Measurements from ENCODE around the gene SNX20.

The SNX20 gene, protein sequence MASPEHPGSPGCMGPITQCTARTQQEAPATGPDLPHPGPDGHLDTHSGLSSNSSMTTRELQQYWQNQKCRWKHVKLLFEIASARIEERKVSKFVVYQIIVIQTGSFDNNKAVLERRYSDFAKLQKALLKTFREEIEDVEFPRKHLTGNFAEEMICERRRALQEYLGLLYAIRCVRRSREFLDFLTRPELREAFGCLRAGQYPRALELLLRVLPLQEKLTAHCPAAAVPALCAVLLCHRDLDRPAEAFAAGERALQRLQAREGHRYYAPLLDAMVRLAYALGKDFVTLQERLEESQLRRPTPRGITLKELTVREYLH

DNA sequence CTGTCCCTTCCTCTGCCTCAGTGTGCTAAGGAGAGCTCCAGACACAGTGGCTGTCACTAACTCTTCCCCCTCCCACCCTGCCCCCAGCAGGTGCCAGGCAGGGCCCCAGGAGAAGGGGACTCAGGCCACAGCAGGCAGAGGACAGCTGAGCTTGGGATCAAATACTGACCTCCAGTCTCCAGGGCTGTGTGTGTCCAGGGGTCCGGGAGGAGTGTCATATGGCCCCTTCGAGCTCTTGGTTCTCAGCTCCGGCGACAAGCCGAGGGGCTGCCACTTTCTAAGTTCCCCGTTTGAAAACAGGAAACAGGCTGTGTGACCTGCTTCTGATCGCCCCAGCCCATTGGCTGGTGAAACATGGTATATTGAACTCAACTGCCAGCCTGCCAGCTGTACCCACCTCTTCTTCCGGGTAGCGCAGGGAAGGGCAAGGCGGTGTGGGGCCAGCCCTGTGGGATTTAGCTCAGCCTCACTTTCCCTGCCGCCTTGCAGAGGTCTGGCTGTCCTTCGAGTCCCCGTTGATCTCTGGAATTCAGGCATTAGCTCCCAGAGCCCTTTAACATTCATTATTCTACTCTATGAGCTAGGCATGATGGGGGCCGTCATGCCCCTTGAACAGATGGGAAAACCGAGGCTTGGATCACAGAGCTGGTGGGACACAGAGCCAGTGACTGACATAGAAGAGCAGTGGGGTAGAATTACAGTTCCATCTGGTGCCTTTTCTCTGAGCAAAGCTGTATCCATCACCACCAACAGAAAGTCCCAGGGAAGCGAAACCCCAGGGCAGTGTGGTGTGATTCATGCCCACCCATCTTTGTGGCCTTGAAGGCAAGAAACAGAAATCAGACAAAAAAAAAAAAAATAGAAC is at the start of gene SNX20:
Gene SNX20, minus strand, starts transcription at position 292 of the 865 bp plus-strand sequence. CDS start 3,786 bp downstream, outside the sequence.
- DNase-seq (ENCODE audit: extremely low spot score, insufficient read length, low read depth): no peak
- peak; percentile 96 for FAIRE-seq

DNA sequence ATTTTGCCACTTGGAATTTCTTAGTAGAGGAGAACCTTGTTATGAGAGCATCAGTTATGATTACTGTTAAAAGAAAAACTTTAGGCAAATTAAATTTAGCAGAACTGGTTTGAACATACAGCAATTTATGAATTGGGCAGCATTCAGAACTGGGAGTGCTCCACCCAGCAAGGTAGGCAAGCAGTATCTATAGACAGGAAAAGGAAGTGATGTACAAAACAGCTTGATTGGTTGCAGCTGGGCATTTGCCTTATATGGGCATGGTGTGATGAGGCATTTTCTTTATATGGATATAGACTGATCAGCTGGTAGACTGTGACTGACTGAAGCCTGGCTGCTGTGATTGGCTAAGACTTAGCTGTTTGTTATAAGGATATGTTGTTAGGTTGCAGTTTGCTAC is 43.2 kb upstream of the SNX20 start:
- FAIRE-seq (no peak), DNase-seq (ENCODE audit: extremely low spot score, insufficient read length, low read depth) (no peak)

DNA sequence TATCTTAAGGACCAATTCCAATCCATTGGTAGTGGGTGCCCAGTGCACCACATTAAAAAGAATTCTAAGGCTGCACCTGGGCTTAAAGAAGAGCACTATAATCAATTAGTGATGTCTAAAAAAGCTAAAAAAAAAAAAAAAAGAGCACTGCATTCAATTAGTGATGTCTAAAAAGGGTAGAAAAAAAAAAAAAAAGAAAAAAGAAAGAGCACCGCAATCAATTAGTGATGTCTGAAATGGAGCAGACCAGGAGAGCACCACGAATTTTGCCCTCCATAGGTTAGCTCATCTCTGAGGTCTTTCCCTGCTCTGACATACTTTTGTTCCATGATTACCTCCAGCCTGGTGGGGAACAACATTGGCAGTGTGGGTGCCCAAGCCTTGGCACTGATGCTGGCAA is 41.8 kb upstream of the SNX20 start:
- FAIRE-seq: no peak

DNA sequence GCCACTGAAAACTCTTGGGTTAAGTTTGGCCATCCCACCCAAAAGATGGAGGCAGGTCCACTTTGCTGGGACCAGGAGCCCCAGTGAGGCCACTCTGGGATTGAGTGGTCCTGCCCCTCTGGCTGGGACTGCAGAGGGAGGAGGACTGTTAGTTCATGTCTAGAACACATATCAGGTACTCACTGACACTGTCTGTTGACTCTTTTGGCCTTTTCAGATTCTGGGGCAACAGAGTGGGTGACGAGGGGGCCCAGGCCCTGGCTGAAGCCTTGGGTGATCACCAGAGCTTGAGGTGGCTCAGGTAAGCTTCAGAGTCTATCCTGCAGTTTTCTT is 41.3 kb upstream of the SNX20 start:
- no peak for DNase-seq (ENCODE audit: extremely low spot score, insufficient read length, low read depth)
- FAIRE-seq: no peak

More for the DNA sequence above, 41.8 kb upstream of the SNX20 start:
- DNase-seq (ENCODE audit: extremely low spot score, insufficient read length, low read depth): no peak

DNA sequence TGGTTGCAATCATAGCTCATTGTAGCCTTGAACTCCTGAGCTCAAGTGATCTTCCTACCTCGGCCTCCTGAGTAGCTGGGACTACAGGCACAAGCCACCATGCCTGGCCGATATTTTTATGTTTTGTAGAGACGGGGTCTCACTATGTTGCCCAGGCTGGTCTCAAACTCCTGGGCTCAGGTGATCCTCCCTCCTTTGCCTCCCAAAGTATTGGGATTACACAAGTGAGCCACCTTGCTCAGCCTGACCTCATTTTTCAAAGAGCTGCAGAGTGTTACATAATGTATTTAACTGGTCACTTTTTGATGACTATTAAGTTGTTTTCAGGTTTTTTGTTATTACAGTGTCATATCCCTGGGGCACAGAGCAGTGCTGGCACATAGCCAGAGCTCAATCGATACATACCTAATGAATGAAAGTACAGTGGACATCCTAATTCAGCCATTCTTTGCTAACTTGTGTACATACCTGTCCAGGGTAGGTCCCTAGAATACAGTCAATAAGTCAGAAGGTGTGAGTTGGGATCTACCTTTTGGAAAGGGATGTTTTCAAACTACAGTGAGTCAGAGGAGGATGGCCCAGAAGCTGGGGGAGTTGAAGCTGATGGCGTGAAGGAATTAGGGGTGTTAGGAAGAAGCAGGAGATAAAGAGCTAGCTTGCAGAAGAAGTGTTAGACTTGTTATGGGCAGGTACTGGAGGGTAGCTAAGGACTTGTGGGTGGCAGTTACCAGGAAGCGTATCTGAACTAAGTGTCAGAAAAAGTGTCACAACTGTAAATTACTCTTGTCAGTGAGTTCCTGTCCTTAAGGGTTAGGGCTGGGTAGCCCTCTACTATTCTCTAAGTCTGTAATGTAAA is 40.7 kb upstream of the SNX20 start:
- DNase-seq (ENCODE audit: extremely low spot score, insufficient read length, low read depth): no peak
- no peak for FAIRE-seq

DNA sequence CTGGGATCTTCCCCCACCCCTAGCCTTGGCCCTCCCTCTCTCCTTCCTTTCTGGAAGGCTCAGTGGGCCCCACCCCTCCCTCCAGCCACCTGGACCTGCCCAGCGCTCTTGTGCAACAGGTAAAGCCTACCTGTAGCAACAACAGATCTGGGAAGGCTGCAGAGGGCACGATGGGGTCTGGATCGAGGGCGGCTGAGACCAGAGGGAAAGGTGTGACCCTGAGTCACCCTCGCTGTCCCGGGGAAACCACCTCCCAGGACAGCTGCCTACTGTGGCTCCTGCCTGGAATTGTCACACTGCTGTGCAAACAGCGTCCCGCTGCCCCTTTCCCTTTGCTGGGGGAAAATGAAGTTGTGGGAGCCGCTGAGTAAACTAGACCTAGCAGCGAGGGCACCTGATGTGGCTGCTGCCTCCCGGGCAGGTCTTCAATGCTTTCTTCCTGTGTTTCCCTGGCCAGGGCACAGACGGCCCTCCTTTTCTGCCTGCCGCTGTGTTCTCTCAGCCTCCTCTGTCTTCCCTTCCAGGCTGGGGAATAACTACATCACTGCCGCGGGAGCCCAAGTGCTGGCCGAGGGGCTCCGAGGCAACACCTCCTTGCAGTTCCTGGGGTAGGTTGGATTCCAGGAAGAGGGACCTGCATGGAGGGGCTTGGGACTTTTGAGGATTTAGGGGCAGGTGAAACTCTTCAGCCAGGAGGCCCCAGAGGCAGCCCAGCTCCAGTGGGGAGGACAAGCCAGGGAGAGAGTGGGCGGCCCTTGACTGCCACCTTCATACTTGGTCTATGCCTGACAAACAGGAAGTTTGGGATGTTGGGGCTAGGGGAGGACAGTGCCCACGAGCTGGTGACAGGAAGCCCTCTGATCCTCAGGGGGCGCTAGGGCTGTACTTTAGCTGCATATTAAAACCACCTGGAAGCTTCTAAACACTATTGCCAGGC is 38.6 kb upstream of the SNX20 start:
- no peak for FAIRE-seq
- no peak for DNase-seq (ENCODE audit: extremely low spot score, insufficient read length, low read depth)

DNA sequence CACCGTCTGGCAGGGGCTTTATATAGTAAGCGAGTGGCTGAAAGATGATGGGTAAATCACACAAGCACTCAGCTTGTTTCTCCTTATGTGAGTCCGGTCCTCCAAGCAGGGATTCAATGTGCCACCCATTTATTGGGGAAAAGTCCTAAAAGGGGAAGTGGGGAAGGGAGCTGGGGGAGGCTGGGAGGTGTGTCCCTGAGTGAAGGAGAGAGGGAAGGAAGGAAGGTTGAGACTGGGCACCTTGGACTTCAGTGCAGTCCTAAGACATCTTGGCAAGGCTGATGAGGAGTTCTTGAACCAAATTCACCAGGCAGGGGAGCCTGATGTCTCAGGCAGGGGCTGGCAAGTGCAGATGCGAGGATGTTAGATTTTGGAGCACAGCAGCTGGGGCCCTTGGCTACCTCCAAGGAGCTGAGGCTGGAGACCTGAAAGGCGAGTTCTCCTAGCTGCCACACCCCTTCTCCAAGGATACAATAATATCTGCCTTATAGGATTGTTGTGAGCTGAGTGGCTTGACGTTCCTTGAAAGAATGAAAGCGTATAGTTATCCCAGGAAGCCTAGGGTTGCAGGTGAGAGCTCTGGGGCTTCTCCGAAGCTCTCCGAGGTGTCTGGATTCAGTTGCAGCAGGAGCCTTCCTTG is 37.8 kb upstream of the SNX20 start:
- no peak for DNase-seq (ENCODE audit: extremely low spot score, insufficient read length, low read depth)
- FAIRE-seq: no peak

DNA sequence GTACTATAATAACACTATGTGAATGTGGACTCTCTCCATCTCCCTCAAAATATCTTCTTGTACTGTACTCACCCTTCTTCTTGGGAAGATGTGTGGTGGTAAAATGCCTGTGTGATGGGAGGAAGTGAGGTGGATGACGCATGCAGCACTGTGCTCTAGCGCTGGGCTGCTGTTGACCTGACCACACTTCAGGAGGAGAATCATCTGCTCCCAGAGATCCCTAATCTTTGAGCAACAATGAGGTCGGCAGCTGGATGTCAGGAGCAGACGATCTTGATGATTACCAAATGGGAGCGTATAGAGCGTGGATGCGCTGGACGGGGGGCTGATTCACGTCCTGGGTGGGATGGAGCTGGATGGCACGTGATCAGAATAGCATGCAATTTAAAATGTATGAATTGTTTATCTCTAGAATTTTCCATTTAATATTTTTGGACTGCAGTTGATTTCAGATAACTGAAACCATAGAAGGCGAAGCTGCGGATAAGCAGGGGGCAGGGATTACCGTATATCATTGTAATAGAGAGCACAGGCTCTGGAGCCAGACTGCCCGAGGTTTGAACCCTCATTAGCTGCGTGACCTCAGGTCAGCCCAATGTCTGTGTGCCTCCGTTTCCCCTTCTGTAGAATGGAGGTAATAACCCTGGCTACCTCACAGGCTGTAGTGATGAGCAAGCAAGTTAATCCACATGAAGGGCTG is 37.1 kb upstream of the SNX20 start:
- no peak for FAIRE-seq
- DNase-seq (ENCODE audit: extremely low spot score, insufficient read length, low read depth): no peak

DNA sequence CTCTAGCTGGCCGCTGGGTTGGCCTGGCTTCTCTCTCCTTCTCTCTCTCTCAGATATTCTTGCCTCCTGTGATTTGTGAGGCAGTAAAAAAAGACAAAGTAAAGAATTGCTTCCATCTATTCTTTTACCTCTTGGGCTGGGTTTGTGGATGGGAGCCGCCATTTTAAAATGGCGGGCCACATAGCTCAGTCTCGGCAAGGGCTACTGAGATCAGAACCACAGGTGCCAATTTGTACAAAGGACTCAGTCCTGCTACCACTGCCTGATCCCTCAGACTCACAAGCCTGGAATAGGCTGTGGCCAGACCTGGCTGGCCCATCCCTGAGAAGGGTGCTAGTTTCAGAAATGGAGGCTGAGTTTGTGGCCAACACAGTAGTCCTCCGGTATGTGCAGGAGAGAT is 36.4 kb upstream of the SNX20 start:
- DNase-seq (ENCODE audit: extremely low spot score, insufficient read length, low read depth) (no peak), FAIRE-seq (no peak)

DNA sequence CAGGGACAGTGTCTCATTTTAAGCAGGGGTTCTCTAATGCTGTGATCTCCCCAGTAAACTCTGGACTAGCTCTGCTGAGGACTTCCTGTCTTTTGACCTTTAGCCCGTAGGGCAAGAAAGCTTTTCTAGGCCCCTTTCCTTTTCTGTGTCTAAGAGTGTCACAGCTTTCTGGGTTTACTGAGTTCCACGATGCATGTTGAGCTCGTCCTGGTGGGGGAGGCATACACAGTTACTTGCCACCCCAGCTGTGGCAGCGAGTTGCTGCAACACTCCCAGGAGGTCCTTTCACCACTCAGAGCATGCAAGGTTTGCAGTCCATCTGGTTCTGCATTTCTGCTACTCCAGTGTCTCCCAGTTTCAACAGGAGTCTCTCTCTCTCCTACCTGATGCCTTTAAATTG is 36.0 kb upstream of the SNX20 start:
- DNase-seq (ENCODE audit: extremely low spot score, insufficient read length, low read depth) (no peak), FAIRE-seq (no peak)

DNA sequence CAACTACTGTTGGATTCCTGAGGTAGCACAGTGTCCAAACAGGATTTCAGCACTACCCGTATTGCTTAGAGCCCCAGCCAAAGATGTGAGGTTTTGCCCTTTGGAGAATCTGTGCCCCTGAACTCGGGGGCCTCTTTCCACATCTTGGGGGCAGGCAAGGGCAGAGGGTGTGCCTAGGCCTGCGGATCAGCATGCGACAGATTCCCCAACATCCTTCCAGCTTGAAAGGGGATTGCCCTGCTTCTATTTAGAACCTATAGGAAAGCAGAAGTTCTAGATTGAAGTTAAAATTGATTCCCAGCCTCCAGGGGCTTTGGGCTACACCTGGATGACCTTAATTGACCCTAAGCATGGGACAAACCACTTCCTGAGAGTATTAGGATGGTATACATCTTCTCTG is 31.8 kb upstream of the SNX20 start:
- FAIRE-seq: no peak

DNA sequence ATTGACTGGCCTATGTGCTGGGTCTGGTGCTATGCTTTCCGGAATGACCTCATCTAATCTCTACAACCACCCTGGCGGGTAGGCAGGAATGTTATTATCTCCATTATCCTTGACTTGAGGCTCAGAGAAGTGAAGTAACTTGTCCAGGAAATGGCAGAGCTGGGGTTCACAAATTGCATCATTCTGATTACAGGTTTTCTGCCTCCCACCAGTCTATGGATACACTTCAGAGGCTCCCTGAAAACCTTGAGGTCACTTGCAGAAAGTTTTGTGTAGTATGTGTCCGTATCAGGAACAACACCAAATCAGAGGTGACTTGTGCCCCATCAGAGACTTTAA is 31.4 kb upstream of the SNX20 start:
- no peak for FAIRE-seq
- no peak for DNase-seq (ENCODE audit: extremely low spot score, insufficient read length, low read depth)

More for the DNA sequence above, 31.8 kb upstream of the SNX20 start:
- DNase-seq (ENCODE audit: extremely low spot score, insufficient read length, low read depth): no peak

DNA sequence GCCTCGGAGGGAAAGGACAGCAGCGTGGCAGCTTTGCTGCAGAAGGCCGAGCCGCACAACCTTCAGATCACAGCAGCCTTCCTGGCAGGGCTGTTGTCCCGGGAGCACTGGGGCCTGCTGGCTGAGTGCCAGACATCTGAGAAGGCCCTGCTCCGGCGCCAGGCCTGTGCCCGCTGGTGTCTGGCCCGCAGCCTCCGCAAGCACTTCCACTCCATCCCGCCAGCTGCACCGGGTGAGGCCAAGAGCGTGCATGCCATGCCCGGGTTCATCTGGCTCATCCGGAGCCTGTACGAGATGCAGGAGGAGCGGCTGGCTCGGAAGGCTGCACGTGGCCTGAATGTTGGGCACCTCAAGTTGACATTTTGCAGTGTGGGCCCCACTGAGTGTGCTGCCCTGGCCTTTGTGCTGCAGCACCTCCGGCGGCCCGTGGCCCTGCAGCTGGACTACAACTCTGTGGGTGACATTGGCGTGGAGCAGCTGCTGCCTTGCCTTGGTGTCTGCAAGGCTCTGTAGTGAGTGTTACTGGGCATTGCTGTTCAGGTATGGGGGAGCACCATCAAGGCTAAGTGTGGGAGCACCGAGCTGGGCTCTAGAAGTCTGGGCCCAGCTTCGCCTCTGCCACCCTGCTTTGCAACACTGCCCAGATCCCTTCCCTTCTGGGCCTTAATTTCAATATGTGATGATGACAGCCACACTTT is 30.9 kb upstream of the SNX20 start:
- DNase-seq (ENCODE audit: extremely low spot score, insufficient read length, low read depth): no peak
- FAIRE-seq: no peak

DNA sequence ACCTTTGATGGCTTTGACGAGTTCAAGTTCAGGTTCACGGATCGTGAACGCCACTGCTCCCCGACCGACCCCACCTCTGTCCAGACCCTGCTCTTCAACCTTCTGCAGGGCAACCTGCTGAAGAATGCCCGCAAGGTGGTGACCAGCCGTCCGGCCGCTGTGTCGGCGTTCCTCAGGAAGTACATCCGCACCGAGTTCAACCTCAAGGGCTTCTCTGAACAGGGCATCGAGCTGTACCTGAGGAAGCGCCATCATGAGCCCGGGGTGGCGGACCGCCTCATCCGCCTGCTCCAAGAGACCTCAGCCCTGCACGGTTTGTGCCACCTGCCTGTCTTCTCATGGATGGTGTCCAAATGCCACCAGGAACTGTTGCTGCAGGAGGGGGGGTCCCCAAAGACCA is 29.9 kb upstream of the SNX20 start:
- no peak for FAIRE-seq
- no peak for DNase-seq (ENCODE audit: extremely low spot score, insufficient read length, low read depth)

DNA sequence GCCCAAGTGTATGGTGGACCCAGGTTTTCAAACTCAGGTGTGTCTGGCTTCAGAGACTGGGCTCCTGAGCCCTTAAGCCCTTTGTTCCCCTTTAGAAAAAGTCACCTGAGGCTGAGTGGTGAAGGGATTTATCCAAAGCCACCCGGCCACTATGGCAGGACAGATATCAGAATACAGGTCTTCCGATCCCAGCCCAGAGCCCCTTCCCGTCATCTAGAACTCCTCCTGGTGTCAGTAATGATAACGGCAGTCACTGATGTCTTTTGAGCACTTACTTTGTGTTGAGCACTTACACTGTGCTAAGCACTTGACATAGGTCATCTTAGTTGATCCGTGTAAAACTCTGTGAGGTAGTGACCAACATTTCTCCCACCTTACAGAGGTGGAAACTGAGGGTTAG is 28.9 kb upstream of the SNX20 start:
- no peak for DNase-seq (ENCODE audit: extremely low spot score, insufficient read length, low read depth)
- no peak for FAIRE-seq

DNA sequence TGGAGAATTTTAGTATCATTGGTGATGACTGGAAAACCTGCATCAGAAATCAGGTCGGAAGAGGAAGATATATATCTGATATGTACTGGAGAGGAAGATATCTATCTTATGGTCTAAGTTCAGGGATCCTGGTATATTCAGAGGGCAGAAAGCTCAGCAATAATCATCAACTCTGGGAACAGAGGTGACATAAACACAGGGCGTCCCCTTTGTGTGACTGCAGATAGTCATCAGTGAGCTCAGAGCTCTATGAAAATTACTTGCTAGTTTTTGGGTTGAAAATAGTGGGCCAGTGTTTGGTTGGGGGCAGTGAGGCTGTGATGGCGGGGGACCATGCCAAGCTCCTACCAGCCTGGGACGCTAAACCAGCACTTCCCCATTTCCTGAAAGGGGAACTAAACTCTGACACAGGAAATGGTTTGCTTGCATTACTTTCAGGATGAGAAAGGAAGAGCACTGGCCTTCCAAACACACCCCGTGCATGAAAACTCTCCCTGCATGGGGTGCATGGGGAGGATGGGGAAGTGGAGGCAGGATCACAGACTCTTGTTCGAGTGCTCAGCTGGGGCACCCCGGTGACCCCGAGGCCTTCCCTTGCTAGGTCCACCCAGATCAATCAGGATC is 28.1 kb upstream of the SNX20 start:
- FAIRE-seq (peak; percentile 86), DNase-seq (ENCODE audit: extremely low spot score, insufficient read length, low read depth) (no peak)

DNA sequence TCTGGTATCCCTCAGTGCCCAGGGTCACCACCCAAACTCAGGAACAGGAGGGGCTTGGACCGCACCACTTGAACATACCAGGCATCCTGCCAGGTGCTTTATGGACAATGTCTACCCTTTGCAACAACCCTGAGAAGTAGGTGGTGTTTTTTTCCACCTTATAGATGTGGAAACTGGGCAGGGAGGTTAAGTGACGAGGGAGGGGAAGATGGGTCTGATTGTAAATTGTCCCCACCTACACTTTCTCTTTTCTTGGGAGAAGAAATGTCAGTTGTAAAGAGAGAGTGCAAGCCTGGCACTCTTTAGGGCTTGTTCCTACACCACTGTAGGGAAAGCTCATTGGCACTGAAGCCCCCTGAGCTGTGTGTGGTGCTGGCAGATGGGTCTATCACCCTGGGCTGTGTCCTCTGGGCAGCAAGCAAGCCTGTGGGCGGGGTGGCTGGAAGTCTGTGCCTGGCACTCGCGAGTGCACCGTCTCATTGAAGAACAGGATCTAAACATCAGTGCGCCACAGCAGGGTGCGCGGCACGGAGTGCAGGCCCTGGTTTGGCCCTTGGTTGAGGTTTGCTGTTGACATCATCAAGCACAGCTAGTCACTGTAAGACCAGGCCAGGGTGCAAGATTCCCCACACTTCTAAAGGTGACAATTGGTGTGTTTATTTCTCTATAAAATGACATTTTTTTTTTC is 27.4 kb upstream of the SNX20 start:
- FAIRE-seq: no peak
- no peak for DNase-seq (ENCODE audit: extremely low spot score, insufficient read length, low read depth)

Data from GM18507 (cell line).